NCI-H1105 treated with DMSO at 0.1 percent for 48 hours (cell line): ENCODE data around the gene LELP1.
"Not testable (repeated sequence)": the region's sequence is repeated elsewhere in the genome, so short reads cannot be mapped to it uniquely, and the experiment has no call there.

Experiments
- DNase-seq: peaks from one replicate; lab custom pipeline; 2025; lab: John Stamatoyannopoulos, UW

The LELP1 gene

GRCh38 chr1:153203130-153203529 is at the start of gene LELP1:
TSS of gene LELP1 (plus strand) at chr1:153203430. CDS start at chr1:153204708, 1,278 bp downstream.
- no peak for DNase-seq

GRCh38 chr1:153155541-153155940 is 47.7 kb upstream of the LELP1 start:
- no peak for DNase-seq

- no peak for DNase-seq
These were observed 34.5 kb upstream of the LELP1 start for GRCh38 chr1:153168686-153169085.

GRCh38 chr1:153174624-153175023 is 28.6 kb upstream of the LELP1 start:
- no peak for DNase-seq

- no peak for DNase-seq
These were observed 24.3 kb upstream of the LELP1 start for GRCh38 chr1:153178922-153179321.

GRCh38 chr1:153180556-153180955 is 22.7 kb upstream of the LELP1 start:
- no peak for DNase-seq

GRCh38 chr1:153188301-153188700 is 14.9 kb upstream of the LELP1 start:
- DNase-seq, result not testable (repeated sequence)

- DNase-seq, result no peak
These were observed 12.9 kb upstream of the LELP1 start for GRCh38 chr1:153190373-153190772.

- DNase-seq, result no peak
These were observed 10.5 kb upstream of the LELP1 start for GRCh38 chr1:153192697-153193096.

- no peak for DNase-seq
These were observed 8.7 kb upstream of the LELP1 start for GRCh38 chr1:153194331-153195050.

- no peak for DNase-seq
These were observed 8.0 kb upstream of the LELP1 start for GRCh38 chr1:153195216-153195615.

GRCh38 chr1:153202006-153202405 is 1.2 kb upstream of the LELP1 start:
- no peak for DNase-seq

- DNase-seq, result no peak
These were observed 3.4 kb downstream of the LELP1 start for GRCh38 chr1:153206631-153207030.

GRCh38 chr1:153210206-153210605 is 7.0 kb downstream of the LELP1 start:
- no peak for DNase-seq

- DNase-seq, result no peak
These were observed 9.0 kb downstream of the LELP1 start for GRCh38 chr1:153212201-153212600.

GRCh38 chr1:153213519-153213918 is 10.3 kb downstream of the LELP1 start:
- no peak for DNase-seq

GRCh38 chr1:153217212-153217611 is 14.0 kb downstream of the LELP1 start, which contains the start of gene PRR9:
TSS of gene PRR9 (plus strand) at chr1:153217584. CDS start at chr1:153218145, 561 bp downstream.
- DNase-seq, result no peak

- no peak for DNase-seq
These were observed 14.7 kb downstream of the LELP1 start for GRCh38 chr1:153217744-153218416.

GRCh38 chr1:153220606-153221303 is 17.5 kb downstream of the LELP1 start:
- no peak for DNase-seq

- DNase-seq, result peak; percentile 45
These were observed 20.0 kb downstream of the LELP1 start for GRCh38 chr1:153223040-153223891.

GRCh38 chr1:153227810-153228209 is 24.6 kb downstream of the LELP1 start:
- no peak for DNase-seq

- DNase-seq, result no peak
These were observed 25.3 kb downstream of the LELP1 start for GRCh38 chr1:153228491-153228890.
